ENCODE results near the gene THNSL1. TPM values are rescaled to one million over a fixed set of nuclear protein-coding genes. Genes with fewer than 3 reads are reported as not detected.

Gene THNSL1
- polyA plus RNA-seq, 1 of the 3 experiments (the other 2 are of a cell fraction) = 1.3 TPM

DNA sequence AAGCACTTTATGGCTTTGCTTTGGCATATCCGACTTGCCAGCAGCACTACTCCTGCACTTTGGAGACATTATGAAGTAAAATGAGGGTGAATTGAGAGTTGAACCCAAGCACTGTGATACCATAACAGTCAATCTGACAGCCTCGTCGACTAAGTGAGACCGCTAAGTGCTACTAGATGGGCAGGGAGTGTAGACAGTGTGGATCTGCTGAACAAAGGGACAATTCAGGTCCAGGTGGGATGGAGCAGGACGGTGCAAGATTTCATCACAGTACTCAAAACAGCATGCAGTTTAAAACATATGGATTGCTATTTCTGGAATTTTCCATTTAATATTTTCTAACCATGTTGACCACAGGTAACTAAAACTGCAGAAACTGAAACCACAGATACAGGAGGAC, 43.2 kb upstream of the THNSL1 start:
- H2AFZ ChIP-seq (ENCODE audit: low read depth) = peak overlapping the region; percentile 49; the same call in 1 of the 2 replicates
- no peak overlapping the region for H3K4me3 ChIP-seq (ENCODE audit: low read depth in 2 of 2, low read length in 1 of 2)
- no peaks in the 10 kb centered on the region for H3K9me3 ChIP-seq
- H3K4me1 ChIP-seq (ENCODE audit: control insufficient read depth in 1 of 2, insufficient read depth in 2 of 2, low read depth in 1 of 2, low read length in 1 of 2) = no peaks in the 10 kb centered on the region
- no peak for DNase-seq
- no peaks in the 10 kb centered on the region for H4K20me1 ChIP-seq (ENCODE audit: insufficient read depth)
- no peaks in the 10 kb centered on the region for H3K36me3 ChIP-seq (replicated peaks in 1 of 2; ENCODE audit: control insufficient read depth in 1 of 2, insufficient read depth in 2 of 2, low read length in 1 of 2)
- CTCF ChIA-PET = no interaction called here
- no peak overlapping the region for H3K27ac ChIP-seq (ENCODE audit: low read depth in 2 of 2, low read length in 1 of 2)
- H3F3A ChIP-seq (replicated peaks; ENCODE audit: insufficient read depth) = no peaks in the 10 kb centered on the region
- POLR2A ChIA-PET = no interaction called here
- no peak overlapping the region for H3K9ac ChIP-seq
- no peak for TF ChIP-seq RFX5 (IDR thresholded peaks at IDR 0.05; ENCODE audit: low read length)
- no peak for TF ChIP-seq RXRA (IDR thresholded peaks at IDR 0.05; ENCODE audit: borderline replicate concordance, low read depth)
- no peak for TF ChIP-seq GATA2 (CRISPR knock-in tag; IDR thresholded peaks at IDR 0.05)
- TF ChIP-seq ELF1 (IDR thresholded peaks at IDR 0.05) = no peak
- TF ChIP-seq USF2 (IDR thresholded peaks at IDR 0.05; ENCODE audit: borderline replicate concordance, low read depth, low read length) = no peak
- no peak for TF ChIP-seq FOXM1 (IDR thresholded peaks at IDR 0.05; ENCODE audit: low read depth)
- no peak for TF ChIP-seq MXI1 (IDR thresholded peaks at IDR 0.05; ENCODE audit: low read depth, low read length)
- no peak for TF ChIP-seq MEF2A (IDR thresholded peaks at IDR 0.05; ENCODE audit: borderline replicate concordance, low read depth)
- TF ChIP-seq SIN3A (IDR thresholded peaks at IDR 0.05; ENCODE audit: borderline replicate concordance, low read depth, low read length) = no peak
- TF ChIP-seq, protein P1, sequence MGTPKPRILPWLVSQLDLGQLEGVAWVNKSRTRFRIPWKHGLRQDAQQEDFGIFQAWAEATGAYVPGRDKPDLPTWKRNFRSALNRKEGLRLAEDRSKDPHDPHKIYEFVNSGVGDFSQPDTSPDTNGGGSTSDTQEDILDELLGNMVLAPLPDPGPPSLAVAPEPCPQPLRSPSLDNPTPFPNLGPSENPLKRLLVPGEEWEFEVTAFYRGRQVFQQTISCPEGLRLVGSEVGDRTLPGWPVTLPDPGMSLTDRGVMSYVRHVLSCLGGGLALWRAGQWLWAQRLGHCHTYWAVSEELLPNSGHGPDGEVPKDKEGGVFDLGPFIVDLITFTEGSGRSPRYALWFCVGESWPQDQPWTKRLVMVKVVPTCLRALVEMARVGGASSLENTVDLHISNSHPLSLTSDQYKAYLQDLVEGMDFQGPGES (IDR thresholded peaks at IDR 0.05; ENCODE audit: low read depth, low read length) = no peak
- no peaks in the 10 kb centered on the region for H3K9me2 ChIP-seq
- 90% methylated on average over 5 of the region's 5 CpGs for WGBS (ENCODE audit: low lambda C conversion rate)
- no peaks in the 10 kb centered on the region for H3K27me3 ChIP-seq (ENCODE audit: insufficient read depth)
- H3K79me2 ChIP-seq (ENCODE audit: insufficient read depth) = no peaks in the 10 kb centered on the region
- H3K4me2 ChIP-seq = no peak overlapping the region

DNA sequence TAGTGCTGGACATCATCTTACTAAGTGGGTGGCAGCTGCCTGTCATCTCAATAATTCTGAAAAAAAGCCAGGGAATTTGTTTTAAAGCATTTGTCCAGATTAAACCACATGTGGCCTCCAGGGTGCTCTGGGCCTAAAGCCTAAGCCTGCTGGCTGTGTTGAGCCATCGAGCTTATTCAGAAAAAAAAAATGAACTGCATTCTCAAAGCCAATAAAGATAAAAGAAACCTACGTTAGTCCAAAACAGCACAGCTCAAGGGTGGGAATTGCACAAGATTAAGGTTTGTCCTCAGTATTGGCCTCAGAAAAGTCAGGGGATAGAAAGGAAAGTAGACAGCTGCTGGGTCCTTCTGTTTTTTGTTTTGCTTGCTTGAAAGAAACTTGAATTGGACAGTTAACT, 41.4 kb upstream of the THNSL1 start:
- H3F3A ChIP-seq (replicated peaks; ENCODE audit: insufficient read depth) = no peaks in the 10 kb centered on the region
- H4K20me1 ChIP-seq (ENCODE audit: insufficient read depth) = no peaks in the 10 kb centered on the region
- 28% methylated on average over 2 of the region's 2 CpGs for WGBS (ENCODE audit: low lambda C conversion rate)
- no peaks in the 10 kb centered on the region for H3K36me3 ChIP-seq (replicated peaks in 1 of 2; ENCODE audit: control insufficient read depth in 1 of 2, insufficient read depth in 2 of 2, low read length in 1 of 2)
- H3K4me2 ChIP-seq = no peak overlapping the region
- H2AFZ ChIP-seq (ENCODE audit: low read depth) = no peak overlapping the region
- H3K9me2 ChIP-seq = no peaks in the 10 kb centered on the region
- DNase-seq = no peak
- H3K9ac ChIP-seq = no peak overlapping the region
- POLR2A ChIA-PET = no interaction called here
- no peaks in the 10 kb centered on the region for H3K4me1 ChIP-seq (ENCODE audit: control insufficient read depth in 1 of 2, insufficient read depth in 2 of 2, low read depth in 1 of 2, low read length in 1 of 2)
- H3K27me3 ChIP-seq (ENCODE audit: insufficient read depth) = no peaks in the 10 kb centered on the region
- H3K27ac ChIP-seq (ENCODE audit: low read depth in 2 of 2, low read length in 1 of 2) = no peak overlapping the region
- H3K79me2 ChIP-seq (ENCODE audit: insufficient read depth) = no peaks in the 10 kb centered on the region
- H3K4me3 ChIP-seq (ENCODE audit: low read depth in 2 of 2, low read length in 1 of 2) = no peak overlapping the region
- CTCF ChIA-PET = interaction anchor here (0.6 to 0.8 kb wide), 2 partner anchors 10 to 332 kb away, joined by 3 read pairs; no protein-coding TSS in a partner anchor
- TF ChIP-seq TCF12 (IDR thresholded peaks at IDR 0.05) = peak; percentile 33
- TF ChIP-seq, protein P2, sequence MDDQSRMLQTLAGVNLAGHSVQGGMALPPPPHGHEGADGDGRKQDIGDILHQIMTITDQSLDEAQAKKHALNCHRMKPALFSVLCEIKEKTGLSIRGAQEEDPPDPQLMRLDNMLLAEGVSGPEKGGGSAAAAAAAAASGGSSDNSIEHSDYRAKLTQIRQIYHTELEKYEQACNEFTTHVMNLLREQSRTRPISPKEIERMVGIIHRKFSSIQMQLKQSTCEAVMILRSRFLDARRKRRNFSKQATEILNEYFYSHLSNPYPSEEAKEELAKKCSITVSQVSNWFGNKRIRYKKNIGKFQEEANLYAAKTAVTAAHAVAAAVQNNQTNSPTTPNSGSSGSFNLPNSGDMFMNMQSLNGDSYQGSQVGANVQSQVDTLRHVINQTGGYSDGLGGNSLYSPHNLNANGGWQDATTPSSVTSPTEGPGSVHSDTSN (IDR thresholded peaks at IDR 0.05) = 0 out of 2 replicates have a peak, but pooled peaks have one; percentile 28
- no peak for TF ChIP-seq ELF1 (IDR thresholded peaks at IDR 0.05)
- H3K9me3 ChIP-seq = no peaks in the 10 kb centered on the region

Data from SK-N-SH (cell line).